Body of pancreas (tissue), 4 donors: ENCODE results near the gene RASA3. TPM values are rescaled to one million over a fixed set of nuclear protein-coding genes. Genes with fewer than 3 reads are reported as not detected.
A peak's percentile ranks its signal among the peaks of the same experiment; 100 is the strongest.
"Not testable (repeated sequence)": the region's sequence is repeated elsewhere in the genome, so short reads cannot be mapped to it uniquely, and the experiment has no call there.

Source experiments
- ATAC-seq: fragments of 150-250 bp; one replicate; pipeline ENCODE4 v1.9.1; 2016
- DNase-seq, 4 donors: peaks; one replicate each; pipeline ENCODE4 v3.0.0-alpha.2; 2019
- H3K27ac ChIP-seq, 4 donors: fragments of 200-600 bp; sonication (generic); 1 replicate in 3 of 4; 2 replicates in 1 of 4; pipeline versions ENCODE4 v1.5.1 to v1.6.1; 2016 to 2019; ENCODE audit warnings: mild to moderate bottlenecking in 1 of 4, mixed read lengths in 1 of 4, moderate library complexity in 1 of 4
- H3K27me3 ChIP-seq, 2 donors: fragments of 200-600 bp; sonication (generic); one replicate each; pipeline ENCODE4 v1.6.0; 2016; ENCODE audit warnings: mild to moderate bottlenecking in 1 of 2
- H3K36me3 ChIP-seq, 2 donors: fragments of 200-600 bp; sonication (generic); replicated peaks in 1 of 2; 2 replicates each; pipeline ENCODE4 v1.5.1; 2016; ENCODE audit warnings: low read depth in 2 of 2; ENCODE audit not compliant: insufficient read depth in 1 of 2
- H3K4me1 ChIP-seq: fragments of 200-600 bp; sonication (generic); one replicate; pipeline ENCODE4 v1.6.0; 2016
- H3K4me3 ChIP-seq, 2 donors: fragments of 200-600 bp; sonication (generic); 1 replicate in 1 of 2; 2 replicates in 1 of 2; pipeline ENCODE4 v1.5.1; 2016 to 2019
- H3K9me3 ChIP-seq, 3 donors: fragments of 200-600 bp; sonication (generic); 1 replicate in 2 of 3; 2 replicates in 1 of 3; pipeline ENCODE4 v1.5.1; 2016
- POLR2A ChIP-seq, 3 donors: fragments of 450-650 bp; IDR thresholded peaks; one replicate each; pipeline ENCODE4 v1.6.1; 2016; ENCODE audit warnings: antibody characterized with exemption in 3 of 3, mild to moderate bottlenecking in 2 of 3
- WGBS, 2 donors: methylation state at CpG; one replicate each; pipeline ENCODE4 v1.1.5; 2017; 5-methylcytosine and 5-hydroxymethylcytosine counted together
- intact Hi-C: fragments of 100-400 bp; cut with DNase I; formaldehyde crosslinking; loops from one replicate; pipeline ENCODE4 v1.15.1; 2023
- total RNA-seq, 2 donors: library from RNA; depleted of rRNA; stranded (reverse); fragments of >200 nt; gene quantifications; one replicate each; pipeline ENCODE4 v1.1.0, GENCODE V29; 2016
- TF ChIP-seq, protein P1 (sequence below), 7 experiments: fragments of 450-650 bp in 4 of 7; fragments of 200-600 bp in 3 of 7; sonication (generic) in 3 of 7; IDR thresholded peaks; one replicate each; pipeline ENCODE4 v1.5.1; 2016 to 2019; ENCODE audit warnings: antibody characterized with exemption in 7 of 7

RASA3 gene
- total RNA-seq, 2 donors from 2014 or later = 10.2 to 19.2 TPM

DNA sequence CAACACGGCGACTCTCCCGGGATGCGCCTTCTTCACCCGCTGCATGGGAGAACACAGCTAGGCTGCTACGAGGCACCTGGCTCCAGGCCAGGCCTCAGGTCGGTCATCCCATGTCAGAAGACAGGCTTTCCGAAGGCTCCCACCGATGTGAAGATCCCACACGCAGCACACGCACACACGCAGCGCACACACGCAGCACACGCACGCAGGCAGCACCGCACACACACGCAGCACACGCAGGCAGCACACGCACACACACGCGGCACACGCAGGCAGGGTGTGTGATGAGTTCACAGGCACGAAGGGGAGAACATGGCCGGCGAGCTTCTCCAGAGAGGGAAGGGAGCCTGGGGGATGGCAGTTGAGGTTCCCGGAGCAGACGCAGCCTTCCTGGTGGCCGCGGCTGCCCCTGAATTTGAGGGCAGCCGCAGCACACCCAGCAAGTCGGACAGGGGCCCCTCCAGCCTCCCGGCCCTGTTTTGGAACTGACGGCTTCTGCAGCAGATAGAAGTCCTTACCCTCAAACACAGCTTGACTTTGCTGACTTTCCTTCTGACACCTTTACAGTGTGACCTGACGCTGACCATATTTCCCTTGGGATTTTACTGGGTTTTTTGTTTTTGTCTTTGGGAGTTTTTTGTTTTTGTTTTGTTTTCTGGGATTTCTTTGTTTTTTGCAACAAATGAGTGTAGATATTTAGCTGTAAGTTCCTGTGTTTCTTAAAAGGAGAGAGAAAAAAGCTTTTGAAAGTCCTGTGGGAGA lies 55.9 kb downstream of the RASA3 start:
- H3K27me3 ChIP-seq = no peaks in the 10 kb centered on the region
- 92 to 95% methylated on average over 30 to 35 of the region's 35 CpGs for WGBS, 2 donors
- intact Hi-C loops = no loop called here
- no peak overlapping the region for H3K27ac ChIP-seq
- TF ChIP-seq, protein P1, sequence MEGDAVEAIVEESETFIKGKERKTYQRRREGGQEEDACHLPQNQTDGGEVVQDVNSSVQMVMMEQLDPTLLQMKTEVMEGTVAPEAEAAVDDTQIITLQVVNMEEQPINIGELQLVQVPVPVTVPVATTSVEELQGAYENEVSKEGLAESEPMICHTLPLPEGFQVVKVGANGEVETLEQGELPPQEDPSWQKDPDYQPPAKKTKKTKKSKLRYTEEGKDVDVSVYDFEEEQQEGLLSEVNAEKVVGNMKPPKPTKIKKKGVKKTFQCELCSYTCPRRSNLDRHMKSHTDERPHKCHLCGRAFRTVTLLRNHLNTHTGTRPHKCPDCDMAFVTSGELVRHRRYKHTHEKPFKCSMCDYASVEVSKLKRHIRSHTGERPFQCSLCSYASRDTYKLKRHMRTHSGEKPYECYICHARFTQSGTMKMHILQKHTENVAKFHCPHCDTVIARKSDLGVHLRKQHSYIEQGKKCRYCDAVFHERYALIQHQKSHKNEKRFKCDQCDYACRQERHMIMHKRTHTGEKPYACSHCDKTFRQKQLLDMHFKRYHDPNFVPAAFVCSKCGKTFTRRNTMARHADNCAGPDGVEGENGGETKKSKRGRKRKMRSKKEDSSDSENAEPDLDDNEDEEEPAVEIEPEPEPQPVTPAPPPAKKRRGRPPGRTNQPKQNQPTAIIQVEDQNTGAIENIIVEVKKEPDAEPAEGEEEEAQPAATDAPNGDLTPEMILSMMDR (IDR thresholded peaks at IDR 0.05) = no peak
- no peak for TF ChIP-seq POLR2A (IDR thresholded peaks at IDR 0.05)
- no peak overlapping the region for H3K4me3 ChIP-seq
- no peaks in the 10 kb centered on the region for H3K9me3 ChIP-seq
- peaks cover 20% of the 10 kb centered on the region for H3K4me1 ChIP-seq
- DNase-seq (peak in 1 of 4 donors; percentile 7), ATAC-seq (no peak)
- H3K36me3 ChIP-seq = no peaks in the 10 kb centered on the region

DNA sequence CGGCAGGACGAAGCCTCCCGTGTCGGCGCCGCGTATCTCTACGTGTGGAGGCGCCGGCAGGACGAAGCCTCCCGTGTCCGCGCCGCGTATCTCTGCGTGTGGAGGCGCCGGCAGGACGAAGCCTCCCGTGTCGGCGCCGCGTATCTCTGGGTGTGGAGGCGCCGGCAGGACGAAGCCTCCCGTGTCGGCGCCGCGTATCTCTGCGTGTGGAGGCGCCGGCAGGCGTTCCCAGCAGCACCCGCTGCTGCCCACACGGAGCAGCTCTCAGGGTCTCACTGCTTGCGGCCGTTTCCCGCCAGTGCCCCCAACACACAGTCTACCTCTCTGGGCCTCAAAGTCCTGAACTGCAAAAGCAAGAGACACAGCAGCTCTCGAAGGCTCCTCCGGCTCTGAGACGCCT lies 56.6 kb downstream of the RASA3 start:
- peaks cover 13% of the 10 kb centered on the region for H3K4me1 ChIP-seq
- H3K36me3 ChIP-seq, H3K9me3 ChIP-seq, DNase-seq, H3K27me3 ChIP-seq, ATAC-seq, intact Hi-C loops, H3K4me3 ChIP-seq, H3K27ac ChIP-seq: not testable (repeated sequence)
- WGBS, 2 donors = 96 to 98% methylated on average over 29 to 45 of the region's 45 CpGs

GRCh38 chr13:114074671-114075315 lies 57.6 kb downstream of the RASA3 start:
- no peak overlapping the region for H3K27ac ChIP-seq
- H3K4me3 ChIP-seq = no peak overlapping the region
- ATAC-seq = no peak
- intact Hi-C loops = no loop called here
- no peaks in the 10 kb centered on the region for H3K36me3 ChIP-seq
- 88% methylated on average over 27 to 29 of the region's 29 CpGs for WGBS, 2 donors
- H3K27me3 ChIP-seq = no peaks in the 10 kb centered on the region
- no peak for TF ChIP-seq POLR2A (IDR thresholded peaks at IDR 0.05)
- TF ChIP-seq, protein P1 (IDR thresholded peaks at IDR 0.05) = no peak
- H3K4me1 ChIP-seq = peaks cover 4% of the 10 kb centered on the region
- no peaks in the 10 kb centered on the region for H3K9me3 ChIP-seq
- peak in 1 of 4 donors; percentile 10 for DNase-seq

- Histone ChIP-seq H3K4me1 (peaks cover 1% of the 10 kb centered on the region), H3K36me3 (no peaks in the 10 kb centered on the region), H3K9me3 (no peaks in the 10 kb centered on the region), H3K4me3 (no peak overlapping the region), H3K27ac (no peak overlapping the region), H3K27me3 (no peaks in the 10 kb centered on the region)
- 85 to 96% methylated on average over 22 of the region's 22 CpGs for WGBS, 2 donors
- TF ChIP-seq, protein P1 (IDR thresholded peaks at IDR 0.05) = no peak
- no peak for TF ChIP-seq POLR2A (IDR thresholded peaks at IDR 0.05)
- ATAC-seq (no peak), DNase-seq (no peak)
- intact Hi-C loops = no loop called here
Measured at GRCh38 chr13:114073881-114074612, 58.4 kb downstream of the RASA3 start.

GRCh38 chr13:114072421-114072820 lies 60.0 kb downstream of the RASA3 start:
- intact Hi-C loops = no loop called here
- 88 to 89% methylated on average over 10 of the region's 10 CpGs for WGBS, 2 donors
- ATAC-seq = no peak

More at GRCh38 chr13:114072421-114072820, 60.0 kb downstream of the RASA3 start:
- no peaks in the 10 kb centered on the region for H3K27me3 ChIP-seq
- H3K9me3 ChIP-seq = no peaks in the 10 kb centered on the region
- peaks cover 12% of the 10 kb centered on the region for H3K4me1 ChIP-seq
- no peaks in the 10 kb centered on the region for H3K36me3 ChIP-seq
- no peak overlapping the region for H3K27ac ChIP-seq
- no peak for TF ChIP-seq POLR2A (IDR thresholded peaks at IDR 0.05)
- TF ChIP-seq, protein P1 (IDR thresholded peaks at IDR 0.05) = no peak
- no peak overlapping the region for H3K4me3 ChIP-seq
- DNase-seq = no peak
